Liver (tissue), 9 donors: ENCODE data around the gene DNAH17. TPM values are rescaled to one million over a fixed set of nuclear protein-coding genes. Genes with fewer than 3 reads are reported as not detected.

Source experiments
- DNase-seq: peaks from one replicate; pipeline ENCODE4 v3.0.0-alpha.2; 2017; ENCODE audit warnings: low spot score
- H3K27ac ChIP-seq, 2 donors: one replicate each; pipeline ENCODE4 v1.7.0; 2013; ENCODE audit warnings: inconsistent platforms in 2 of 2, low read length in 2 of 2, control low read depth in 1 of 2, low read depth in 1 of 2, mild to moderate bottlenecking in 1 of 2
- H3K27me3 ChIP-seq, 4 donors: one replicate each; pipeline versions ENCODE4 v1.6.1 to v1.7.0; 2013; ENCODE audit warnings: low read length in 3 of 4, inconsistent platforms in 1 of 4, mild to moderate bottlenecking in 1 of 4, moderate library complexity in 1 of 4; ENCODE audit not compliant: control insufficient read depth in 4 of 4, insufficient read depth in 4 of 4
- H3K36me3 ChIP-seq, 4 donors: one replicate each; pipeline versions ENCODE4 v1.6.1 to v1.7.0; 2013; ENCODE audit warnings: low read length in 3 of 4, mild to moderate bottlenecking in 3 of 4, low read depth in 1 of 4, moderate library complexity in 1 of 4; ENCODE audit not compliant: control insufficient read depth in 4 of 4, insufficient read depth in 3 of 4
- H3K4me1 ChIP-seq, 4 donors: one replicate each; pipeline versions ENCODE4 v1.6.1 to v1.7.0; 2013; ENCODE audit warnings: low read length in 3 of 4, mild to moderate bottlenecking in 3 of 4, moderate library complexity in 1 of 4; ENCODE audit not compliant: control insufficient read depth in 4 of 4, insufficient read depth in 4 of 4
- H3K4me3 ChIP-seq, 3 donors: one replicate each; pipeline versions ENCODE4 v1.6.1 to v1.7.0; 2013; ENCODE audit warnings: low read length in 3 of 3, control low read depth in 1 of 3, low read depth in 1 of 3, mild to moderate bottlenecking in 1 of 3
- H3K9ac ChIP-seq, 2 donors: one replicate each; pipeline ENCODE4 v1.7.0; 2013; ENCODE audit warnings: low read length in 2 of 2, mild to moderate bottlenecking in 2 of 2, moderate library complexity in 2 of 2, control low read depth in 1 of 2, low read depth in 1 of 2
- H3K9me3 ChIP-seq, 4 donors: one replicate each; pipeline versions ENCODE4 v1.6.1 to v1.7.0; 2013; ENCODE audit warnings: low read length in 3 of 4; ENCODE audit not compliant: control insufficient read depth in 4 of 4
- EGR1 ChIP-seq, 2 donors: IDR thresholded peaks; 2 replicates each; pipeline ENCODE4 v1.6.1; 2016 to 2018; ENCODE audit warnings: antibody characterized with exemption in 2 of 2, low read depth in 2 of 2
- FOXA1 ChIP-seq: IDR thresholded peaks from 2 replicates; pipeline ENCODE4 v1.6.1; 2016; ENCODE audit warnings: antibody characterized with exemption
- FOXA2 ChIP-seq: IDR thresholded peaks from 2 replicates; pipeline ENCODE4 v1.6.1; 2016; ENCODE audit warnings: antibody characterized with exemption
- GABPA ChIP-seq, 2 donors: IDR thresholded peaks in 1 of 2; conservative IDR thresholded peaks in 1 of 2; 2 replicates each; pipeline ENCODE4 v1.6.1; 2016; ENCODE audit warnings: antibody characterized with exemption in 2 of 2, mild to moderate bottlenecking in 1 of 2, moderate library complexity in 1 of 2
- HNF4A ChIP-seq, 2 donors: conservative IDR thresholded peaks; 2 replicates each; pipeline ENCODE4 v1.6.1; 2016; ENCODE audit warnings: antibody characterized with exemption in 2 of 2, mild to moderate bottlenecking in 2 of 2
- HNF4G ChIP-seq: IDR thresholded peaks from 2 replicates; pipeline ENCODE4 v1.6.1; 2016; ENCODE audit warnings: antibody characterized with exemption
- JUND ChIP-seq, 2 donors: IDR thresholded peaks; 2 replicates each; pipeline ENCODE4 v1.6.1; 2016; ENCODE audit warnings: antibody characterized with exemption in 2 of 2
- NR2F2 ChIP-seq: IDR thresholded peaks from 2 replicates; pipeline ENCODE4 v1.6.1; 2016; ENCODE audit warnings: antibody characterized with exemption
- RAD21 ChIP-seq, 2 donors: IDR thresholded peaks; 2 replicates each; pipeline ENCODE4 v1.6.1; 2016; ENCODE audit warnings: antibody characterized with exemption in 2 of 2, mild to moderate bottlenecking in 2 of 2
- REST ChIP-seq: IDR thresholded peaks from 2 replicates; pipeline ENCODE4 v1.6.1; 2016; ENCODE audit warnings: antibody characterized with exemption, mild to moderate bottlenecking
- RXRA ChIP-seq, 2 donors: IDR thresholded peaks; 2 replicates each; pipeline ENCODE4 v1.6.1; 2017 to 2018; ENCODE audit warnings: antibody characterized with exemption in 2 of 2, mild to moderate bottlenecking in 1 of 2
- SP1 ChIP-seq: IDR thresholded peaks from 2 replicates; pipeline ENCODE4 v1.6.1; 2018; ENCODE audit warnings: antibody characterized with exemption, mild to moderate bottlenecking
- TAF1 ChIP-seq: conservative IDR thresholded peaks from 2 replicates; pipeline ENCODE4 v1.6.1; 2016; ENCODE audit warnings: antibody characterized with exemption, mild to moderate bottlenecking
- ZBTB33 ChIP-seq: IDR thresholded peaks from 2 replicates; pipeline ENCODE4 v1.6.1; 2016; ENCODE audit warnings: antibody characterized with exemption
- WGBS: extraction: QIAGEN DNeasy Blood & Tissue Kit; methylation state at CpG from one replicate; pipeline ENCODE4 v1.1.7; 2013; 5-methylcytosine and 5-hydroxymethylcytosine counted together
- polyA plus RNA-seq, 2 donors: library from polyadenylated mRNA; stranded (reverse) in 1 of 2; unstranded in 1 of 2; fragments of 200-250 nt in 1 of 2; fragments of >200 nt in 1 of 2; fragmentation: Nextera tagmentation in 1 of 2; extraction: Ambion mirVana in 1 of 2; gene quantifications; one replicate each; pipeline versions ENCODE4 v1.2.1 to v1.2.3, GENCODE V29; 2013 to 2015
- total RNA-seq, 2 donors: library from RNA; depleted of rRNA; stranded (reverse); fragments of >200 nt; gene quantifications; one replicate each; pipeline ENCODE4 v1.2.3, GENCODE V29; 2014
- TF ChIP-seq, protein P1 (sequence below): IDR thresholded peaks from 2 replicates; pipeline ENCODE4 v1.6.1; 2016; ENCODE audit warnings: antibody characterized with exemption
- donor health status: healthy.
- donor health status: healthy.
- donor health status: healthy.
- donor health status: healthy.
- donor health status: healthy.

DNAH17 gene
- total and polyA plus RNA-seq, 4 donors = 0.09 to 0.79 TPM; not detected in 2

- peak overlapping the region; percentile 68 to 77 for H3K27ac ChIP-seq
- whole genome bisulfite sequencing = 84% methylated on average over 23 of the region's 23 CpGs
- peaks cover 0 to 3% (median under 1%) of the 10 kb centered on the region in 4 donors for H3K36me3 ChIP-seq
- no peak overlapping the region for H3K4me3 ChIP-seq
- peak overlapping the region in 1 of 2 donors; percentile 5 for H3K9ac ChIP-seq
- no peaks in the 10 kb centered on the region for H3K9me3 ChIP-seq
- H3K27me3 ChIP-seq = no peaks in the 10 kb centered on the region
- TF ChIP-seq REST = no peak
- no peak for TF ChIP-seq EGR1 (IDR thresholded peaks at IDR 0.05; ENCODE audit: low read depth in 2 of 2)
- TF ChIP-seq, protein P1, sequence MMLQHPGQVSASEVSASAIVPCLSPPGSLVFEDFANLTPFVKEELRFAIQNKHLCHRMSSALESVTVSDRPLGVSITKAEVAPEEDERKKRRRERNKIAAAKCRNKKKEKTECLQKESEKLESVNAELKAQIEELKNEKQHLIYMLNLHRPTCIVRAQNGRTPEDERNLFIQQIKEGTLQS = no peak
- TF ChIP-seq HNF4A (conservative IDR thresholded peaks at IDR 0.05) = no peak
- TF ChIP-seq ZBTB33 = no peak
- no peak for TF ChIP-seq JUND (IDR thresholded peaks at IDR 0.05)
- TF ChIP-seq NR2F2 = no peak
- no peak for TF ChIP-seq HNF4G
- no peak for TF ChIP-seq TAF1
- no peak for TF ChIP-seq FOXA2
- no peak for TF ChIP-seq GABPA (IDR thresholded peaks at IDR 0.05 in 1 of 2, conservative IDR thresholded peaks at IDR 0.05 in 1 of 2)
- H3K4me1 ChIP-seq = peaks cover 2 to 14% (median 10%) of the 10 kb centered on the region in 4 donors
- no peak for DNase-seq
Observed at GRCh38 chr17:78384479-78385175, 192.6 kb downstream of the DNAH17 start.

DNA sequence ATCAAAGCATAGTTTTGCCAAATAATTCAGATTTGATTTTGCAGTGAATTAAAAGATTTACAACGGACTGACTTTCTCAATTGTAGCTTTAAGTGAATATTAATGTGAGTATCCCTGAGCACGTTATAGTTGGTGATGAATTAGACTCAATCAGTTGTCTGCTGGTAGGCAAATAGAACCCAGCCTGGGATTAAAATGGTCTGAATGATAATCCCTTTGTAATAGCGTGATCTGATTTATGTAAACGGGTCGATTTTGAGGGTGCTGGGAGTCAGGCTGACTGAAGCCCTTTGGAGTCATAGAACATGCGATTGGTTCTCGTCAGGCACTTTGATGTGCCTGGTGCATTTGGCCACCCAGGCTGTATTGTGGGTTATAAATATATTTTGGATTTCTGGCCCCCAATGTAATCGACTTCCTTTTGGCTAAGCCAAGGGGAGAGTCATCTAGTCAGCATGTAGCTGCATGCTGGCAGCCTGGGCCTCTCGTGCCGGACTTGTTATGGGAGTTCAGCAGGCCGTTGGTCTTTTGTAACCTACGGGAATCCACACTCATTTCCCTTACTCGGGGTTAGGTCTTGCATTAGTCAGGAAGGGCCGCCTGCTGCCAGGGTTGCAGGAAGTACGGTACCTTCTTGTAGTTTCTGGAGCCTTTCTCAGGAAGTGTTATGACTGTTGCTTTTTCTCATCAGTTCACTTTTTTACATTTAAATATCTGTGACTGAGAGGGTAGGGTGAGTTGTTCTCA, 193.3 kb downstream of the DNAH17 start:
- 65% methylated on average over 15 of the region's 15 CpGs for WGBS
- peak; percentile 52 for TF ChIP-seq SP1
- TF ChIP-seq JUND (IDR thresholded peaks at IDR 0.05) = peak; percentile 21 to 49
- TF ChIP-seq RXRA (IDR thresholded peaks at IDR 0.05) = peak; percentile 84 to 85
- TF ChIP-seq FOXA1 = no peak
- TF ChIP-seq HNF4A (conservative IDR thresholded peaks at IDR 0.05) = no peak
- TF ChIP-seq ZBTB33 = no peak
- TF ChIP-seq RAD21 (IDR thresholded peaks at IDR 0.05) = peak; percentile 33 to 40
- peak; percentile 97 for TF ChIP-seq NR2F2
- TF ChIP-seq, protein P1 = no peak
- peaks cover 6 to 21% (median 14%) of the 10 kb centered on the region in 4 donors for H3K4me1 ChIP-seq
- H3K9me3 ChIP-seq = no peaks in the 10 kb centered on the region
- peak overlapping the region; percentile 68 to 87 for H3K27ac ChIP-seq
- no peak overlapping the region for H3K4me3 ChIP-seq
- peaks cover 0 to 3% (median under 1%) of the 10 kb centered on the region in 4 donors for H3K36me3 ChIP-seq
- H3K27me3 ChIP-seq = no peaks in the 10 kb centered on the region
- DNase-seq = no peak
- peak overlapping the region in 1 of 2 donors; percentile 58 for H3K9ac ChIP-seq
